GM12865 (cell line): ENCODE measurements around the gene MROH2B.
"Not testable (repeated sequence)": the region's sequence is repeated elsewhere in the genome, so short reads cannot be mapped to it uniquely, and the experiment has no call there.

Experiments used
- DNase-seq: peaks from one replicate; pipeline ENCODE4 v3.0.0; 2010; ENCODE audit warnings: low read depth
- H3K4me3 ChIP-seq: 2 replicates; pipeline ENCODE4 v1.5.1; 2011; ENCODE audit warnings: mild to moderate bottlenecking, low read depth, low read length, control low read depth
- CTCF ChIP-seq: IDR thresholded peaks from 2 replicates; pipeline ENCODE4 v1.5.1; 2011; ENCODE audit warnings: low read length, control low read depth, low read depth, inconsistent platforms; ENCODE audit not compliant: insufficient read depth; ENCODE audit errors: missing control alignments

Gene MROH2B

DNA sequence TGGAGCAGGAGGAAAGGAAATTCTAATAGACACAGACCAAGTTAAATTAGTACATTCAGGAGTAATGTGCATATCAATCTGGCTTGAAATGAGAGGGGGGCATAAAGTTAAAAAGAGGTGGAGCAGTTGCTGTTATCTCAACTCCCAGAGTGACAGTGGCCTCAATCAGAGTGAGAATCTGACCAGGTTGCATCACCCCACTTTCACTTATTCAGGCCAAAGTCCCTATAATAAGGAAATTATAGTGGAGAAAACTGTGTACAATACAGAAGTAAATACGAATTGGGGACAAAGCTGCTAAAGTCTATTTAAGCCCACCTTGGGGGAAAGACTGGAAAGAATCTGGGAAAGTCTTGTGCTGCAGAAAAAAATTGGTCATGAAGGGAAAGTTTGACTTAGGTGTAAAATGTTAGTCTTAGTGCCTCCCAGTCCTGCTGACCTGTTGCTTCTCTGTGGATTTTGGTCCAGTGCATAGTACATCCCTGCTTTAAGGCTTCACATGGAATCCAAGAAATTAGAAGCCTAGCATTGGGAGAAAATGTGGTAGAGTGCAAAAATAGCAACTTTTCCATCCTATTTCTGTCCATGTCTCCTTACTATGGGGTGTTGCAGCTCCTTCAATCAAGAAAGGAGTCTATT, 27.9 kb downstream of the MROH2B start:
- TF ChIP-seq CTCF: no peak
- no peak overlapping the region for H3K4me3 ChIP-seq
- DNase-seq: no peak

DNA sequence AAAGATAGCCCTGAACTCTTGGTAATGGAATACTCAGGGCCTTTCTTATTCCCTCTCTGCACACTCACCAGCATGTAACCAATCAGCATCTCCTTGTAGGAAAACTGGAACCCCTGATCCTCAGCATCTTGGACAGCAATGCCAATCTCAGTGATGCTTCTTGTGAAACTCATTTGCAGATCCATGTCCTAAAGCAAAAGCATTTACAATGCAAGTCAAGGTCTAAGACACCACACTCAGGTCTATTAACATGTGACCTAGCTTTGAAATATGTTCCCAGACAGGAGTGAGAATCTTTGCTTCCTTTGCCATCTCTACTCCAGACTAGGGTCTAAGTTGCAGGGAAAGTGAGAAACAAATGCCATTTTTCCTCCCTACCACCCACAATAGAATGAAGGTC, 38.2 kb downstream of the MROH2B start:
- no peak for TF ChIP-seq CTCF
- no peak overlapping the region for H3K4me3 ChIP-seq
- no peak for DNase-seq

DNA sequence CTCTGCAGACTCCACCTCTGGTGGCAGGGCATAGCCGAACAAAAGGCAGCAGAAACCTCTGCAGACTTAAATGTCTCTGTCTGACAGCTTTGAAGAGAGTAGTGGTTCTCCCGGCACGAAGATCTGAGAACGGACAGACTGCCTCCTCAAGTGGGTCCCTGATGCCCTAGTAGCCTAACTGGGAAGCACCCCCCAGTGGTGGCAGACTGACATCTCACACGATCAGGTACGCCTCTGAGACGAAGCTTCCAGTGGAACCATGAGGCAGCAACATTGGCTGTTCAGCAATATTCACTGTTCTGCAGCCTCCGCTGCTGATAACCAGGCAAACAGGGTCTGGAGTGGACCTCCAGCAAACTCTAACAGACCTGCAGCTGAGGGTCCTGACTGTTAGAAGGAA, 48.5 kb downstream of the MROH2B start:
- DNase-seq: not testable (repeated sequence)

DNA sequence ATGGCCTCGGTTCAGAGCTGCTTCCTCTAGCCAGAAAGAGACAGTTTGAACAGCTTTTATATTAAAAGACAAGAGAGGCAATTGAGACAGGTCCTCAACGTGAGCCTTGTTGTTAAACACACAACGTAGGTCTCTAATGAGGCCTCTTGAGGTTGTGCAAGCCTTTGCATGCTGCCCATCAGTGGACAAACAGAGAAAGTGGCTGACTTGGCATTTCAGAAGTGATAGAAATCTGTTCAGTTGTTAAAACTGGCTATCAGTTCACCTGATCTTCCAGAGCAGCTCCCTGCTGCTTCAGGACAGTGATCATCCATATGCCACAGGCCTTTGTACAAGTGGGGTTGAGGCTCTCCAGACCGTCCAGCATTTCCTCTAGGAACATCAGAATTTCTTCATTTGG, 58.8 kb downstream of the MROH2B start:
- DNase-seq: no peak
- no peak for TF ChIP-seq CTCF
- no peak overlapping the region for H3K4me3 ChIP-seq

More for the DNA sequence above, 48.5 kb downstream of the MROH2B start:
- not testable (repeated sequence) for H3K4me3 ChIP-seq

DNA sequence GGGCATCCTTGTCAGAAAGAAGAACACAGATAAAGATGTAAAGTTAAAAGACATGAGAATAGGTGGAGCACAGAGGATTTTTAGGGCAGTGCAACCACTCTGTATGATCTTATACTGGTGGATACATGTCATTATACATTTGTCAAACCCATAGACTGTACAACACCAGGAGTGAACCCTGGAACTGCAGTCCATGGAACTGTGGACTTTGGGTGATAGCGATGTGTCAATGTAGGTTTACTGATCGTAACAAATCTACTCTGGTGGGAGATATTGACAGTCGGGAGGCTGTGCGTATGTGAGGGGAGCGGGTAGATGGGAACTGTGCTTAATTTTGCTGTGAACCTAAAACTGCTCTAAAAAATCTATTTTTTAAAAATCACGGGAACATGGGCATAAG, 60.6 kb downstream of the MROH2B start:
- DNase-seq: no peak
- H3K4me3 ChIP-seq: no peak overlapping the region
- TF ChIP-seq CTCF: no peak

GRCh38 chr5:41009232-41009631, 61.9 kb downstream of the MROH2B start:
- no peak for DNase-seq
- H3K4me3 ChIP-seq: no peak overlapping the region
- TF ChIP-seq CTCF: no peak

GRCh38 chr5:41004931-41005330, 66.2 kb downstream of the MROH2B start:
- DNase-seq: no peak
- TF ChIP-seq CTCF: no peak
- no peak overlapping the region for H3K4me3 ChIP-seq
